Activated T-helper 1 cell treated with anti-CD3 and anti-CD28 coated beads, Interleukin-2, amount 50 U/mL, for 16 hours (primary cell): ENCODE results near the gene GOLGA3.

Experiments
- DNase-seq, 2 donors: peaks; one replicate each; pipeline ENCODE4 v3.0.0-alpha.2; 2020; ENCODE audit warnings: low read depth in 1 of 2, low spot score in 1 of 2

Gene GOLGA3

DNA sequence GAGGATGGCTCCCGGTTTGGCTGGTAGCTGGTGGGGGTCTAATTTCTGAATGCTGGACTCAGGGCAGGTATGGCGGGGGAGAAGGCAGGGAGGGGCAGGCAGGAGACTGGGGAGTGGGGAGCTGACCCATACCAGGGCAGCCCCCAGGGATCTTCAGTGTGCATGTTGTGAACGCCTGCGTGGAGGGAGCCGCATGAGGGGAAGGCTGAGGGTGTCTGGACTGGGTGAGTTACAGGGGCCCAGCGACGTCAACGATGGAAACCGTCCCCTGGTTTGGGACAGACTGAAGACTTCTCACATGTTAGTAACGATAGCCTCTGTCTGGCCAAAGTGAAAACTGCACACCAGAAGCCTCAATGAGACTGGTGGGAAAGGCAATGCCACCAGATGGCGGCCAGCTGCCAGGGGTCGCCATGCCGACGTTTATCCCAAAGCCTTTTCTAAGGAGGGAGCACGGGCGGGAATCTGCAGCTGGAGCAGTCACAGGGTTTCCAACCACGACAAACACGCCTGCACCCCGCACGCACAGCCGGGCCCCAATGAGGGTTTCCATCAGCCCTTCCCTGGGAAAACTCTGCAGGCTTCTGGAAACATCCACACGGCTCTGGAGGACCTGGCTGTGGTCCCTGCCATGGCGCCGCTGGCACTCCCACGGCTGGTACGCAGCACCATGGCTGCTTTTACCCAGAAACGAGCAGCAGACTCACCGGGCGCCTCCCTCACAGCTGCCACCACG lies 104.0 kb downstream of the GOLGA3 start:
- no peak for DNase-seq

DNA sequence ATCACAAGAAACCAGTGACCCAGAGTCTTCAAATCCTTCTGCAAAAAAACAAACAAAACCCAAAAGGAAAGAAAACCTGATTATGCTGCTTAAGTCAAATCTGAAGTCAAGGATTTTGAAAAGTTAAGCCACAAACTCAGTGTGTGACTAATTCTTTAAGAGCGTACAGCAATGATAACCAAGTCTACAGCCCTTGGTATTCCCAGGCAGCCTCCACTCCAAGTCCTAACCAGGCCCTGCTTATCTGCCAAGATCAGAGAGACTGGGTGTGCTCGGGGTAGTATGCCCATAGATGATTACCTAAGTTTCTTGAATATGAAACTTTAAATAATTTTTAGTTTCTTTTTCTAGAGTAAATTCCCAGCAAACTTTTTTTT lies 104.9 kb downstream of the GOLGA3 start:
- no peak for DNase-seq

DNA sequence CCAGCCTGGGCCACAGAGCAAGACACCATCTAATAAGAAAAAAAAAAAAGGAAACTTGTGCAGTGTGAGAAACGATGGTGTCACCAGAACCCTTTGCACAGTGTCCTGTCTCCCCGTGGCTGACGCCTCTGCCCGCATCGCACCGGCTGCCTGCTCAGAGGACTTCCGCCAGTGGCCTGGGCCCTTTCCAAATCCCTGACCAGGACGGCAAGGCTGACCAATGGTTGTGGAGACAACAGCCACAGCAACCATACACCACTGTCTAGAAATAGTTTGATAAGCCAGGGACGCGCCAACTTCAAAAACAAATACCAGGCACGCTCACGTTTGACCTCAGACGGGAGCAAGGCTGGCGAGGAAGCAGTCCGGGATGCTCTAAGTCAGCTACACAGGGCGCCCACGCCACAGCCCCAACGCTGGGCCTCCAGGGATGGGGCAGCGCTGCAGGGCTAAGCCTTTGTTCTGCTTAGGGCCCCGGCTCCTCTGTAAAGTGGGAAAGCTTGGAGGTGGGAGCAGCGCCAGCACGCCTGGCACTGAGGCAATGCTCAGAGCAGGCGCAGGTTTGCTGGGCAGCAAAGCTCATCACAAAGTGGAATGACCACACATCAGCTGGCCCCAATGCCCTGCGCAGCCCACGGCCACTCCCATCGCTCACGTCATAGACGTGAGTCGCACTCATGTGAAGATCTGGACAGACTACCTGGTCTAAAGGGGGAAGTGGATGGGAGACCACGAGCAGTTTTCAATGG lies 105.5 kb downstream of the GOLGA3 start:
- no peak for DNase-seq

DNA sequence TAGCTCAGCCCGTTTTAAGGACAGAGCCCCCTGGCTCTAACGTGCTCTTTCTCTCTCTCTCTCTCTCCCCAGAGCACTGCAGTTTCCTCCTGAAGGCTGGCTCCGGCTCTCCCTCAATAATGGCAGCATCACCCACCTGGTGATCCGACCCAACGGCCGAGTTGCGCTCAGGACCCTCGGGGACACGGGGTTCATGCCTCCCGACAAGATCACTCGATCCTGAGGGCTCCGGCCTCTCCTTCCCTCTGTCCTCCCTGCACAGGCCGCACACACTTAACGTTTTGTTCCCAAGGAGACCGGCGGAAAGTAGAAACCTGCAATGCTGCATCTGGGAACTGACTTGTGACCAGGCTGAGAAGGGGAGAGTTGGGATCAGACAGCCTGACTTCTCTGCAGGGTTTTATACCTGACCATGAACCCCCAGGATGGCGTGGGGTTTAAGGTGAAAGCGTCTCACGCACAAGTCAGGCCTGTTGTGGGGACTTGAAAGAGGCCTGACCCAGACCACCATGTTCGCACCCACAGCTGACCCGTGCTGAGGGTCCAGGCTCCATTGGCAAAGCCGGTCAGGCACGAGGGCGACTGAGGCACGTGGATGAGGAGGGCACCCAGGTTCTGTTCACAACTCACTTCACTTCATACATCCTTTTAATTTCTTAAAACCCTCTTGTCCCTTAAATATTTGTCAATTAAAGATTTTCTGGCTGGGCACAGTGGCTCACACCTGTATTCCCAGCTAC lies 107.9 kb downstream of the GOLGA3 start:
- no peak for DNase-seq

DNA sequence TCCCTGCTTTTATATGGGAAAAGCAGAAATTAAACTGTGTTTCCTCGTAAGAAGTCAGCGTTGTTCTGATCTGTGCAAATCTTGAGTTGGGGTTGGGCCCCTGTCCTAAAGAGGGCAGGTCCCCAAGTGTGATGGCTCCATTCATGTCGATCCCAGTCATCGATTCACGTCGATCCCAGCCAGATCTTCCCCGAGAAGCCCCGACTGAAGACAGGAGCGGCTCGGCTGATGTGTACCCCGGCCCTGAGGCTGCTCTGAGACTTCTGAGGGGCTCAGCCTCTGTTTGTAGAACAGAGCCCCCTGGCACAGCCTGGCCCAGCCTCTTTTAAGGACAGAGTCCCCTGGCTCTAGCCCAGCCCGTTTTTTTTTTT lies 108.7 kb downstream of the GOLGA3 start:
- DNase-seq: no peak

DNA sequence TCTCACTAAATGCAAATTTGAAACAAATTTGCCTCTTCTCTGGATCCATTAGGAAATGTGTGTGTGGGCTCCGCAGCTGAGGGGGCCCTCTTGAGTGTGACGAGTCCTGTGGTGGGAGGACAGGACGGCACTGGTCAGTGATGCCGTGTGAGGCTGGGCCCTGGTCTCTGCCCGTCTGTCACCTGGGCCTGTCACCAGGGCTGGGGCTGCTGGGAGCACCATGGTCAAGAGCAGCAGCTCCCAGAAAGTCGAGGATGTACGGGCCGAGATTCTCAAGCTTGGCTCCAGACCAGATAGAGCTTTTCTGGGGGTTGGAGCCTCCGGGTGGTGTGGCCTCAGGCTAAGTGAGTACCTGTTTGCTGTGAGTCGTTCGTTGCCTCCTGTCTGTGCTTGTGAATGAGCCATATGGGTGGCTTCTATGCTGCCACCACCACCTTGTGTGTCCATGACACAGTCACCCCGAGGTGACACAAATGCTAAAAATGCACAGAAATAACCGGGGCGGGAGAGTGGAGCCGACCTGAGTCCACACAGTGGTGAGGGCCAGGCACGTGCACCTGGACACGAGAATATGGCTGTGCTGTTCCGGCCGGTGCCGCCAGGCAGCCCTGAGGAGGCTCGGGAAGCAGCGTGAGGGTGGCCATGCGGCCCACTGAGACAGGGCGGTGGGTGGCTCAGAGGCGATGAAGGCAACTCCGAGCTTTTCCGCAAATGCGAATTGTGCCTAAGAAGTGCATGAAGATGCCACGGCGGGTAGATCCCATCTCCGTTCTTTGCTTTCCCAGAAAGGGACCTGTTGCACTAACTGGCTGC lies 109.3 kb downstream of the GOLGA3 start:
- no peak for DNase-seq
